H1 (cell line): ENCODE measurements around the gene AGO3.

Experiments
- FOSL1 ChIP-seq: IDR thresholded peaks from 2 replicates; pipeline ENCODE4 v1.6.1; 2011; ENCODE audit warnings: mild to moderate bottlenecking, low read depth, low read length, moderate library complexity; ENCODE audit not compliant: insufficient read depth
- RAD21 ChIP-seq, 2 experiments: IDR thresholded peaks in 1 of 2; conservative IDR thresholded peaks in 1 of 2; 2 replicates each; pipeline ENCODE4 v1.6.1; 2011; ENCODE audit warnings: low read depth in 2 of 2, low read length in 2 of 2, improper control_type of control experiment in 1 of 2, inconsistent platforms in 1 of 2, mild to moderate bottlenecking in 1 of 2, moderate library complexity in 1 of 2

GRCh38 chr1:35894656-35895055, 36.2 kb upstream of the AGO3 start:
- TF ChIP-seq RAD21 (IDR thresholded peaks at IDR 0.05 in 1 of 2, conservative IDR thresholded peaks at IDR 0.05 in 1 of 2; ENCODE audit: low read depth in 2 of 2, low read length in 2 of 2) (no peak), FOSL1 (no peak)
